OCI-LY7 (cell line): Measurements from ENCODE around the gene RASGRP3.

Experiments
- CTCF ChIP-seq: fragments of 200-600 bp; sonication (generic); conservative IDR thresholded peaks from 2 replicates; pipeline ENCODE4 v1.5.1; 2014; ENCODE audit warnings: mild to moderate bottlenecking, antibody characterized with exemption, low read length, moderate library complexity, mixed read lengths
- EZH2phosphoT487 ChIP-seq: fragments of 200-600 bp; sonication (generic); IDR thresholded peaks from 2 replicates; pipeline ENCODE4 v1.6.1; 2018; ENCODE audit warnings: low read depth, borderline replicate concordance, mild to moderate bottlenecking, mixed run types, antibody characterized with exemption, low read length, moderate library complexity, mixed read lengths

GRCh38 chr2:33606100-33606499, 129.7 kb downstream of the RASGRP3 start:
- TF ChIP-seq CTCF (no peak), EZH2phosphoT487 (no peak)
